GM21786 (cell line): ENCODE measurements around the gene MAST3.

Experiments
- ATAC-seq: cut with Tn5 transposase; IDR thresholded peaks from one replicate; pipeline ENCODE4 v1.9.1; 2021; ENCODE audit not compliant: unreplicated experiment

MAST3 gene

DNA sequence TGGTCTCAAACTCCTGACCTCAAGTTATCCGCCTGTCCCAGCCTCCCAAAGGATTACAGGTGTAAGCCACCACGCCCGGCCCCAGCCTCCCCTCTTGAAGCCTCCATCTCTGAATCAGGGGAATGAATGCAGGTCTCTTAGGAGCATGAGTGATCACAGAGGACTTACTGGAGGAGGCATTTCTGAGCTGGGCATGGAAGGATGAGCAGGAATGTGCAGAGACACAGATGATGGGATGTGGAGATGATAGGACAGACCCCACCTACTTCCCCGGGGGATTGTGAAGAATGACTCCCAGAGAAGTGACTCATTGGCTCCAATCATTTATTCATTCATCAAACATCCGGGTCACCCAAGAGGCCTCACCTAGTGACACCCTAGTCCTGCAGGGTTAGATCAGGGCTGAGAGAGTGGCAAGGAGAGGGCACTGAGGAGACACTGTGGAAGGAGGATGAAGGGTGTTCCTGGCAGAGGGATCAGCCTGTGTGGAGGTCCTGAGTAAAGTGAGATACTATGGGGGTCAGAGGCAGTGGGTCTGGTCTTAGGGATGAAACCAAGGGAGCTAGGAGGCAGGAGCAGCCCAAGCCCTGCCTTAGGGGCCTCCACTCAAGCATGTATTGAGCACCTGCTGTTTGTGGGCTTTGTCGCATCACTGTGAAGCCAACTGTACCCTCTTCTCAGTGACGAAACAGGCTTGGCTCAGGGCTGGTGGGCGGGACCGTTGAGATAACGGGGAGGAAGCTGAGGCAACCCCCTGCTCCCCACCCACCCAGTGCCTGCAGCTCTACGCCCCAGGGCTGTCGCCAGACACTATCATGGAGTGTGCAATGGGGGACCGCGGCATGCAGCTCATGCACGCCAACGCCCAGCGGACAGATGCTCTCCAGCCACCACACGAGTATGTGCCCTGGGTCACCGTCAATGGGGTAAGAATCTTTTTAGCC is 79.1 kb downstream of the MAST3 start:
- no peak for ATAC-seq

DNA sequence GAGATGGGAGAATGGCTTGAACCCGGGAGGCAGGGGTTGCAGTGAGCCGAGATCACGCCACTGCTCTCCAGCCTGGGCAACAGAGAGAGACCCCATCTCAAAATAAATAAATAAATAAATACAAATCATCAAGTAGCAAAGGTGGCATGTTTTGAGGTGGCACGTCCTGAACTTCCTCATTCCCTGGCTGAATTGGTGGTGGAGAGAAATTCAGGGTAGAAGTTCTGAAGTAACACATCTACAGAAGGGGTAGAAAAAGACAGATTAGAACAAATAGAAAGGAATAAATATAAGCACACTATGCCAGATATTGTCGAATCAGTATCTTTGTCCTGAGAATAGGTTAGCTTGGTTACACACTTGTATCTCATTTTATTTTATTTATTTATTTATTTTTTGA is 82.4 kb downstream of the MAST3 start:
- ATAC-seq, result no peak

DNA sequence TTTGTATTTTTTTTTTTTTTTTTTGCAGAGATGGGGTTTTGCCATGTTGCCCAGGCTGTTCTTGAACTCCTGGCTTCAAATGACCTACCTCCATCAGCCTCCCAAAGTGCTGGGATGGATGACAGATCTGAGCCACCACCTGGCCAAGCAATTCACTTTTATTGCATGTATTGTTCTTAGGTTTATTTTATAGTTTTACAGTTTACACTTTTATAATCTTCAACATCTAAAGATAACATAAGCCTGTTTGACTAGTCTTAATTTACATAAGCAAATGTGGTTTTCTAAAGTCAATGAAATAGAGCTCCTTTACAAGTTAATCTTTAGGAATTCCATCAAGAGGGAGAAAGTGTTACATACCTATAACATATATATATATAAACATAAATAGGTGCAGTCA is 86.0 kb downstream of the MAST3 start:
- ATAC-seq, result no peak

DNA sequence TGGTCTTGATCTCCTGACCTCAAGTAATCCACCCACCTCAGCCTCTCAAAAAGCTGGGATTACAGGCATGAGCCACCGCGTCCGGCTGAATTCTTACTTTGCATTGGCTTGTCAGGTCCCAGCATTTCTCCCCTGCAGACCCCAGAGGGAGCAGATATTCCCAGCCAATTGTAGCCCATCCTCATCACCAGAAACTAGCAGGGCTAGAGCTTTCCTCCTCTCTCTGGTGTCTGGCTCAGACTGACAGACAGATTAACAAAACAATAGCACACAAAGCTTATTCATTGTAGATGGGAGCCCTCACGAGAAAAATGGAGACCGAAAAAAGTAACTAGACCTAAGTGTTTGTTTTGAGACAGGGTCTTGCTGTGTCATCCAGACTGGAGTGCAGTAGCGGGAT is 88.0 kb downstream of the MAST3 start:
- ATAC-seq, result no peak

DNA sequence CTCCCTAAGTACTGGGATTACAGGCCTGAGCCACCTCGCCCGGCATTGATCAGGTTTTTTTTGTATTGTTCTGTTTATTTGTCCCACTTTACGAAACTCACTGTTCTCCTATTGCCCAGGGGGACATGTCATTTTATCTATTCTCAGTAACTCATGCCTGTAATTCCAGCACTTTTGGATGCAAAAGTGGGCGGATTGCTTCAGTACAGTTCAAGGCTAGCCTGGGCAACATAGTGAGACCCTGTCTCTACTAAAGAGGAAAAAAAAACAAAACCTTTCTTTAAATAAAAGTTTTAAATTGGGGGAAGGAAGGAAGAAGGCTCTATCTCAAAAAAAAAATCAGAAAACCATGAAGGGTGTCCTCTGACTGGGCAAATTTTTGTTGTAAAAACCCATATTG is 92.7 kb downstream of the MAST3 start:
- no peak for ATAC-seq

DNA sequence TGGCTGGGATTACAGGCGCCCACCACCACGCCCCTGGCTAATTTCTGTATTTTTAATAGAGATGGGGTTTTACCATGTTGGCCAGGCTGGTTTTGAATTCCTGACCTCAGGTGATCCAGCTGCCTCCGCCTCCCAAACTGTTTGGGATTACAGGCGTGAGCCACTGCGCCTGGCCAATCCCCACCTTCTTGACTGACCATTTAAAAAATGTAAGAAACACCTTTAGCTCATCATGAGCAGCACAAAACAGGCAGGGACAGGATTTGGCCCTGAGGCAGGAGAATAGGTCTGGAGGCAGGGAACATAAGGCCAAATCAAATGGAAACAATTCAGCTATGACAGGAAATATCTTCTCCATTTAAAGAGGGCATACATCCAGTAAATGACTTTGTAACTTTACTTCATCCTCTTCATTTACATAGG is 94.1 kb downstream of the MAST3 start:
- ATAC-seq, result no peak

DNA sequence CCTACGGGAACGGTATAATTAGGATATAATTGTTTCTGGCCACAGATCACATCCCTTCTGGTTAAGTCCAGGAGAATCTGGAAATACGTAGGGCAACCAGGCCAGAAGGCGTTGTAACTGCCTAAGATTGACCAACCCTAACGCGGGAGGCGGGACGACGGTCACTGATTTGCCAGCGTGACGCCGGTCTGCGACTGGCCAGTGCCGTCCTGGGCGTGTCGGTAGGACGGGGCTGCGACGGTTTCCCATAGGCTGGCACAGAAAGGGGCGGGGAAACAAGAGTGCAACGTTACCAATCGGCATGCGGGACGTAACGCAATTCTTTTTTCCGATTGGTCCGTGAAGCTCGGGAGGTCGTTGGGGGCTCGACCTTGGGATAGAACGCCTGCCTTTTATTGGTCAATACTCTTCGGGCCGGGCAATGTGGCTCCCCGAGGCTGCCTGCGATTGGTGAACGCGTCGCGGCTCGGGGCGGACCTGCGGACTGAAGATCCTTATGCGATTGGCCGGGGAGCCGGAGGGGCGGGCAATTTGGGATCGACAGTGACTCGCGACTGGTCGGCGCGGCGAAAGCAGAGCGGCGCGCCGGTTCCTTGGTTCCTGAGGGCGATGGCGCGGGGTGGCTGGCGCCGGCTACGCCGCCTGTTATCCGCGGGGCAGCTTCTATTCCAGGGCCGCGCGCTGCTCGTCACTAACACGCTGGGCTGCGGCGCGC is 95.3 kb downstream of the MAST3 start, which contains the start of gene MPV17L2:
Gene MPV17L2 (plus strand): TSS at position 546 of the 715 bp plus-strand sequence. CDS start 64 bp downstream, at position 610.
- peak; percentile 88 for ATAC-seq

DNA sequence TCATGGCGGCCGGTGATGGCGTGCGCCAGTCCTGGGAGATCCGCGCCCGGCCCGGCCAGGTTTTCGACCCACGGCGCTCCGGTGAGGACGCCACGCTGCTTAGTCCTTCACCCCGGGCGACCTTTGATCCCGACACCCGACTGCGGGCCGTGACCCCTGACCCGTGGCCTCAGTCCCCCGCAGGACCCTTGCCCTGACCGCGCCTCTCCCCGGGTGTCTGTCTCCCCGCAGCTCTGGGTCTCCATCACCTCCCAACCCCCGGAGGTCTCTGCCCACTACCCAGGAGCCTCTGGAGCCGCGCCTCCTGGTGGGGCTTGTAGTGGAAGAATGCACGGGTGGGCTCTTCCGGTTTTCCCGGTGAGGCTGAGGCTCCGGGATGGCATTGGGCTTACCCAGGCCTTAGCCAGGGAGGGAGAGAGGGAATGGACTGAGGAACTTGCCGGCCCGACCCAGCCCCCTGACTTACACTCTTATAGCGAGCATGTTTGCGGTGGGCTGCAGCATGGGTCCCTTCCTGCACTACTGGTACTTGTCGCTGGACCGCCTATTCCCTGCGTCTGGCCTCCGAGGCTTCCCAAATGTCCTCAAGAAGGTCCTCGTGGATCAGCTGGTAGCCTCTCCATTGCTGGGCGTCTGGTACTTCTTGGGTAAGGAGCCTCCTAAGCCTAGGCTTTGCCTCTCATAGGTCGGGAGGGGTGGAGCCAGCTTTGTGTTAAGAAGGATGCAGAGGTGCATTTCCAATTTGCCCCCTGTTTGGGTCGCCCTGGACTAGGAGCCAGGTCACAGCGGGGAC is 96.0 kb downstream of the MAST3 start:
- no peak for ATAC-seq

DNA sequence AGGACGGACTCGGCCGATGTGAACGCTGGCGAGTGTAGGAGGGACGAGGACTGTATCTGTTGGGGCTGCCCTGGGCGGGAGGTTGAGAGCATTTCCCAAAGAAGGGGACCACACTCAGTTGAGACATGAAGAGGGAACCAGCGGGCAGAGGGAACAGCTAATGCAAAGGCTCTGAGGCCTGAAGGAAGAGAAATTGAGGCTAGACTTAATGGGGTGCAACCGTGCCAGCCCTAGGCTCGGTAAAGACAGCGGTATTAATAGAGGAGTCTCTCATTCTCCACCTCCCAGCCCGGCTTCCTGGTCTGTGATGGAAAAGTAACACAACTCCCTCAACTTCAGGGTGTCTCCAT is 96.6 kb downstream of the MAST3 start:
- no peak for ATAC-seq

DNA sequence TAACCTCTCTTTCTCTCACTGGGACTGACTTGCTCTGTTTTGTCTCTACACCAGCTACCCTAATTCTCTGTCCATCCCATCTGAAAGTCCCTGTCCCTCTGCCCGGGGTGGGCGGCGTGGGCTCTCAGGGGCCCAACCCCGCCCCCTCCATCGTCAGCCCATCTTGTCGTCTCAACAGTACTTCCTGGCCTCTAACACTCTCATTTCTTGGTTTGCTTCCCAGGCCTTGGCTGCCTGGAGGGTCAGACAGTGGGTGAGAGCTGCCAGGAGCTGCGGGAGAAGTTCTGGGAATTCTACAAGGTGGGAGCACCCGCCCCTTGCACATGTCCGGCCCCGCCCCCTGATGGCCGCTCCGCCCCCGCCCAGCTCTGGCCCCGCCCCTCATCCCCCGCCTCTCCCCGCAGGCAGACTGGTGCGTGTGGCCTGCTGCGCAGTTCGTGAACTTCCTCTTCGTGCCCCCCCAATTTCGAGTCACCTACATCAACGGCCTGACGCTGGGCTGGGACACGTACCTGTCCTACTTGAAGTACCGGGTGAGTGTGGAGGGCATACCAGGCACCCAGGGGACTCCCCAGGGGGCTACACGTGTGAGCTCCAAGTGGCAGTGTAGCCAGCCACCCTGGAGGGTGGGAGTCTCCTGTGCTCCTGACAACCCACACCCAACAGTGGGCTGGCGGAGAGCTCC is 97.1 kb downstream of the MAST3 start:
- ATAC-seq, result no peak

DNA sequence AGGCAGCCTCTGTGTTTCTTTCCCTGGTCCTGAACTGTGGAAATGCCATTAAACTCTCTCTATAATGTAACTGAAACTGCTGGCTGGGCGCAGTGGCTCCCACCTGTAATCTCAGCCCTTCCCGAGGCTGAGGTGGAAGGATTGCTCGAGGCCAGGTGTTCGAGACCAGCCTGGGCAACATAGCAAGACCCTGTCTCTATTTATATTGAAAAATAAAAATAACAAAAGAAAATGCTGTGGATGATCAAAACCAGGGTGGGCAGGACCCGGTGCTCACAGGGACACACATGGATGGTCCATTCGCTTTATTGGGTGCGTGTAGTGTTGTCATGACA is 98.9 kb downstream of the MAST3 start:
- ATAC-seq, result no peak

DNA sequence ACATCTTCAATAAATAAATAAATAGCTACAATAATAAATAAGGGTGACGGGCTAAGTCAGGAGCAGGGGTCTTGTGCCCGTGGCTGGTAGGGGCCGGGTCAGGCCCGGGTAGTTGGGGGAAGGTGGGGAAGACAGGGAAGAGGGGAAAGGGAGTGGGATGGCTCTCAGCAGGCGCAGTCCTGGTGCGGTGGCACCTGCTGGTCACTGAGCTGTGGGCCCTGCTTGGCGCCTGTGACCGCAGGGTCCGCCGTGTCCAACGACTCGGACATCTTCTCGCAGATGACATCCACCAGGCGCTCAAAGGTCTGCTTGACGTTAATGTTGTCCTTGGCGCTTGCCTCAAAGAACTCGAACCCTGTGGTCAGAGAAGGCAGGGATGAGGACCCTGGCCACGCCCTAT is 99.7 kb downstream of the MAST3 start:
- ATAC-seq, result no peak

DNA sequence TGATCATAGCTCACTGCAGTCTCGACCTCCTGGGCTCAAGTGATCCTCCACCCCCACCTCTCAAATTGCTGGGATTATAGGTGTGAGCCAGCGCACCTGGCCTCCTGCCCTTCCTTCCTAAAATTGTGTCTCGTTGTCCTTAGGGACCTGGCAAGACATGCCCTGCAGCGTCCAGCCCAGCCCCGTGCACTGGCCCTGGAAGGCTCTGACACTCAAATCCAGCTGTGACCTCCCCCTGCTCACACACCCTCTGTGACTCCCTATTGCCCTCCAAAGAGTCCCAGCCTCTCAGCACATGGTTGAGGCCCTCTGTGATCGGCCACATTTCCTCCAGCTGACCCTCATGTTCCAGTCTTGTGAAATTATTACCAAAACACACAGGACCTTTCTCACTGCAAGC is 100.4 kb downstream of the MAST3 start:
- no peak for ATAC-seq

DNA sequence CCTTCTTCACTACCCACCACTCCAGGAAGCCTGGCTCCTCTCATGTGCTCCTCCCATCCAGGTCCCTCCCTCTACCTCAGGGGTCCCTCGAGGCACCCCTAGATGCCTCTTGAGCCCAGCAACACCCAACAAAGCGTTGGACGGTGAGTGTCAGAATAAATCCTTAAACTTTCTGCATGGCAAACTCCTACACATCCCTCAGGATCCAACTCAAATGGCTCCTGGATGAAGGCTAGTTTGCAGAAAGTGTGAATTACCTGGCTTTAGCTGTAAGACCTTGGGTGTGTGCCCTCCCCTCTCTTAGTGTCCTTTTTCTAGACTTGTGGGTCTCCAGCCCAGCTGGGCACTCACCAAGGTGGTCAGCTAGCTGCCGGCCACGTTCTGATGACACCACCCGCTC is 100.8 kb downstream of the MAST3 start:
- ATAC-seq, result no peak
